ENCODE data around the gene FYB1.

DNA sequence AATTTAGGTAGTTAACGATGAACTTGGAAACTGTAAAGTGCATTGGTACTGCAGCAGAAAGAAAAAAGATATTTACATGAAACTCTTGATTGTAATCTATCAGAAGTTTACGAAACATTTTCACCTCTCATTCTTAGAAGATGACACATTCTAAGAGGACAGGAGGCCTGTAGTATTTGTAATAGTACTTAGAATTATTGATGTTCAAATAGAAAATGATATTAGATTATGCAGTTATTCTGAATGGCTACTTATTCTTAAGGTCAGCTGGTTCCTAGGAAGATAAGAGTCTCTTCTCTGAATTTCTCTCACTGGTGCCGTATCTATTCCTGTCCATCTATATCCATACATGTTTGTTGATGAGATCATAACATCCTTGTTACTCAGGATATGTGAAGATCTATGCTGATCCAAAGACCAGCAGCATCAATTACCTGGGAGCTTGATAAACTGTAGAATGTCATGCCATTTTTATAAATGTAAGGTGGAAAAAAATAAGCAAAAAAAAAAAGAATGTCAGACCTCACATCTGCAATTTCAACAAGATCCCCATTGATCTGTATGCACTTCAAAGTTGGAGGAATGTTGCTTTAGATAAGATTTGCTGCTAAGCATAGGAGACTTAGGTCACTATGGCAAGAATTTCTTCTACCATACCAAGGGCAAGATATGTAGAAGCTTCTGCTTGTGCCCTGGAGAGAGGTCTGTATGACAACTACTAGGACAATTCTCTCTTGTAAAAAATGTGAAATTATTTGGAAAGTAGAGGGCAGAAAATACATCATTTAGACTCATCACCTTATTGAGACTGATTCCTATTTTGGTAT lies 102.8 kb downstream of the FYB1 start:
- TF ChIP-seq, protein P1, sequence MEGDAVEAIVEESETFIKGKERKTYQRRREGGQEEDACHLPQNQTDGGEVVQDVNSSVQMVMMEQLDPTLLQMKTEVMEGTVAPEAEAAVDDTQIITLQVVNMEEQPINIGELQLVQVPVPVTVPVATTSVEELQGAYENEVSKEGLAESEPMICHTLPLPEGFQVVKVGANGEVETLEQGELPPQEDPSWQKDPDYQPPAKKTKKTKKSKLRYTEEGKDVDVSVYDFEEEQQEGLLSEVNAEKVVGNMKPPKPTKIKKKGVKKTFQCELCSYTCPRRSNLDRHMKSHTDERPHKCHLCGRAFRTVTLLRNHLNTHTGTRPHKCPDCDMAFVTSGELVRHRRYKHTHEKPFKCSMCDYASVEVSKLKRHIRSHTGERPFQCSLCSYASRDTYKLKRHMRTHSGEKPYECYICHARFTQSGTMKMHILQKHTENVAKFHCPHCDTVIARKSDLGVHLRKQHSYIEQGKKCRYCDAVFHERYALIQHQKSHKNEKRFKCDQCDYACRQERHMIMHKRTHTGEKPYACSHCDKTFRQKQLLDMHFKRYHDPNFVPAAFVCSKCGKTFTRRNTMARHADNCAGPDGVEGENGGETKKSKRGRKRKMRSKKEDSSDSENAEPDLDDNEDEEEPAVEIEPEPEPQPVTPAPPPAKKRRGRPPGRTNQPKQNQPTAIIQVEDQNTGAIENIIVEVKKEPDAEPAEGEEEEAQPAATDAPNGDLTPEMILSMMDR (IDR thresholded peaks at IDR 0.05; ENCODE audit: insufficient read depth, low read length): no peak
- TF ChIP-seq SPI1 (IDR thresholded peaks at IDR 0.05; ENCODE audit: borderline replicate concordance, low read depth) (no peak), POLR2AphosphoS5 (IDR thresholded peaks at IDR 0.05; ENCODE audit: low read depth) (no peak)
- TF ChIP-seq, protein P2, sequence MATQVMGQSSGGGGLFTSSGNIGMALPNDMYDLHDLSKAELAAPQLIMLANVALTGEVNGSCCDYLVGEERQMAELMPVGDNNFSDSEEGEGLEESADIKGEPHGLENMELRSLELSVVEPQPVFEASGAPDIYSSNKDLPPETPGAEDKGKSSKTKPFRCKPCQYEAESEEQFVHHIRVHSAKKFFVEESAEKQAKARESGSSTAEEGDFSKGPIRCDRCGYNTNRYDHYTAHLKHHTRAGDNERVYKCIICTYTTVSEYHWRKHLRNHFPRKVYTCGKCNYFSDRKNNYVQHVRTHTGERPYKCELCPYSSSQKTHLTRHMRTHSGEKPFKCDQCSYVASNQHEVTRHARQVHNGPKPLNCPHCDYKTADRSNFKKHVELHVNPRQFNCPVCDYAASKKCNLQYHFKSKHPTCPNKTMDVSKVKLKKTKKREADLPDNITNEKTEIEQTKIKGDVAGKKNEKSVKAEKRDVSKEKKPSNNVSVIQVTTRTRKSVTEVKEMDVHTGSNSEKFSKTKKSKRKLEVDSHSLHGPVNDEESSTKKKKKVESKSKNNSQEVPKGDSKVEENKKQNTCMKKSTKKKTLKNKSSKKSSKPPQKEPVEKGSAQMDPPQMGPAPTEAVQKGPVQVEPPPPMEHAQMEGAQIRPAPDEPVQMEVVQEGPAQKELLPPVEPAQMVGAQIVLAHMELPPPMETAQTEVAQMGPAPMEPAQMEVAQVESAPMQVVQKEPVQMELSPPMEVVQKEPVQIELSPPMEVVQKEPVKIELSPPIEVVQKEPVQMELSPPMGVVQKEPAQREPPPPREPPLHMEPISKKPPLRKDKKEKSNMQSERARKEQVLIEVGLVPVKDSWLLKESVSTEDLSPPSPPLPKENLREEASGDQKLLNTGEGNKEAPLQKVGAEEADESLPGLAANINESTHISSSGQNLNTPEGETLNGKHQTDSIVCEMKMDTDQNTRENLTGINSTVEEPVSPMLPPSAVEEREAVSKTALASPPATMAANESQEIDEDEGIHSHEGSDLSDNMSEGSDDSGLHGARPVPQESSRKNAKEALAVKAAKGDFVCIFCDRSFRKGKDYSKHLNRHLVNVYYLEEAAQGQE (IDR thresholded peaks at IDR 0.05; ENCODE audit: insufficient replicate concordance, low read depth): no peak

Data from HL-60 (cell line).